HepG2 (cell line): ENCODE results near the gene ARHGAP45. TPM values are rescaled to one million over a fixed set of nuclear protein-coding genes. Genes with fewer than 3 reads are reported as not detected.

Experiments used
- ARHGAP35 ChIP-seq: sonication (generic); formaldehyde crosslinking; IDR thresholded peaks from 2 replicates; pipeline ENCODE4 v1.9.0; 2022; ENCODE audit warnings: mild to moderate bottlenecking, inconsistent platforms, moderate library complexity, missing genetic modification reagents, borderline replicate concordance
- BRCA1 ChIP-seq: sonication (generic); formaldehyde crosslinking; IDR thresholded peaks from 2 replicates; pipeline ENCODE4 v1.4.0; 2020; ENCODE audit warnings: missing genetic modification reagents
- EP300 ChIP-seq, 3 experiments: sonication (generic) in 1 of 3; formaldehyde crosslinking in 1 of 3; IDR thresholded peaks; 2 replicates each; pipeline versions ENCODE4 v1.5.1 to v1.6.1; 2011 to 2020; ENCODE audit warnings: low read depth in 2 of 3, low read length in 2 of 3, borderline replicate concordance in 1 of 3, improper control_type of control experiment in 1 of 3, mild to moderate bottlenecking in 1 of 3, missing genetic modification reagents in 1 of 3, moderate library complexity in 1 of 3
- HIVEP1 ChIP-seq: sonication (generic); formaldehyde crosslinking; IDR thresholded peaks from 2 replicates; pipeline ENCODE4 v1.4.0; 2020; ENCODE audit warnings: mild to moderate bottlenecking, missing genetic modification reagents
- HNRNPL ChIP-seq: fragments of 200-400 bp; formaldehyde crosslinking; IDR thresholded peaks from 2 replicates; pipeline ENCODE4 v1.6.1; 2017; ENCODE audit warnings: mild to moderate bottlenecking, low read depth, low read length
- KMT2A ChIP-seq: sonication (generic); formaldehyde crosslinking; IDR thresholded peaks from 2 replicates; pipeline ENCODE4 v1.4.0; 2020; ENCODE audit warnings: missing genetic modification reagents
- MXD4 ChIP-seq: IDR thresholded peaks from 2 replicates; pipeline ENCODE4 v1.6.1; 2016; ENCODE audit warnings: mild to moderate bottlenecking, missing biosample characterization, missing genetic modification reagents
- NFKB2 ChIP-seq: sonication (generic); formaldehyde crosslinking; IDR thresholded peaks from 2 replicates; pipeline ENCODE4 v1.4.0; 2020; ENCODE audit warnings: missing genetic modification reagents, borderline replicate concordance
- PHF21A ChIP-seq: sonication (generic); formaldehyde crosslinking; IDR thresholded peaks from 2 replicates; pipeline ENCODE4 v1.5.0; 2020; ENCODE audit warnings: mild to moderate bottlenecking, missing genetic modification reagents
- ZFY ChIP-seq: sonication (generic); formaldehyde crosslinking; IDR thresholded peaks from 2 replicates; pipeline ENCODE4 v1.4.0; 2020; ENCODE audit warnings: missing genetic modification reagents
- ZKSCAN1 ChIP-seq: fragments of 150-350 bp; IDR thresholded peaks from 2 replicates; pipeline ENCODE4 v1.6.1; 2014; ENCODE audit warnings: low read length
- ZNF296 ChIP-seq: sonication (generic); formaldehyde crosslinking; conservative IDR thresholded peaks from 2 replicates; pipeline ENCODE4 v1.5.0; 2020; ENCODE audit warnings: mild to moderate bottlenecking, missing genetic modification reagents
- ZNF331 ChIP-seq: sonication (generic); formaldehyde crosslinking; IDR thresholded peaks from 2 replicates; pipeline ENCODE4 v1.4.0; 2020; ENCODE audit warnings: missing genetic modification reagents
- ZNF432 ChIP-seq: sonication (generic); formaldehyde crosslinking; IDR thresholded peaks from 2 replicates; pipeline ENCODE4 v1.5.0; 2020; ENCODE audit warnings: missing genetic modification reagents, mild to moderate bottlenecking, borderline replicate concordance
- ZNF749 ChIP-seq: sonication (generic); formaldehyde crosslinking; IDR thresholded peaks from 2 replicates; pipeline ENCODE4 v1.8.0; 2022; ENCODE audit warnings: mild to moderate bottlenecking, missing genetic modification reagents, moderate library complexity, borderline replicate concordance
- polyA plus RNA-seq, 8 experiments: library from polyadenylated mRNA; depleted of rRNA in 3 of 8; stranded (reverse) in 7 of 8; unstranded in 1 of 8; fragments of >200 nt; fragmentation: Illumina TruSeq in 4 of 8; extraction: Trizol in 4 of 8; gene quantifications; 2 replicates each; pipeline versions ENCODE4 v1.2.1 to v1.2.3, GENCODE V29; 2011 to 2016; ENCODE audit warnings: low read depth in 4 of 8, missing spikeins in 1 of 8, mixed read lengths in 1 of 8; ENCODE audit not compliant: insufficient read depth in 1 of 8
- total RNA-seq, 5 experiments: library from RNA; depleted of rRNA; stranded (reverse); fragments of >200 nt; fragmentation: Illumina TruSeq; extraction: Trizol; gene quantifications; 2 replicates each; pipeline ENCODE4 v1.2.3, GENCODE V29; 2016; ENCODE audit warnings: low read depth in 1 of 5
- TF ChIP-seq, protein P1 (sequence below): sonication (generic); formaldehyde crosslinking; IDR thresholded peaks from 2 replicates; pipeline ENCODE4 v1.5.0; 2020; ENCODE audit warnings: mild to moderate bottlenecking, missing genetic modification reagents, borderline replicate concordance
- TF ChIP-seq, protein P2 (sequence below): sonication (generic); formaldehyde crosslinking; IDR thresholded peaks from 2 replicates; pipeline ENCODE4 v1.4.0; 2020; ENCODE audit warnings: missing genetic modification reagents, borderline replicate concordance
- TF ChIP-seq, protein P3 (sequence below): sonication (generic); formaldehyde crosslinking; IDR thresholded peaks from 2 replicates; pipeline ENCODE4 v1.4.0; 2020; ENCODE audit warnings: low read depth, mild to moderate bottlenecking, missing genetic modification reagents

The ARHGAP45 gene
- total and polyA plus RNA-seq, 2 of the 13 experiments (the other 11 are each of a cell fraction or from before 2014, with no cell fraction given): 0.84 to 32.0 TPM

DNA sequence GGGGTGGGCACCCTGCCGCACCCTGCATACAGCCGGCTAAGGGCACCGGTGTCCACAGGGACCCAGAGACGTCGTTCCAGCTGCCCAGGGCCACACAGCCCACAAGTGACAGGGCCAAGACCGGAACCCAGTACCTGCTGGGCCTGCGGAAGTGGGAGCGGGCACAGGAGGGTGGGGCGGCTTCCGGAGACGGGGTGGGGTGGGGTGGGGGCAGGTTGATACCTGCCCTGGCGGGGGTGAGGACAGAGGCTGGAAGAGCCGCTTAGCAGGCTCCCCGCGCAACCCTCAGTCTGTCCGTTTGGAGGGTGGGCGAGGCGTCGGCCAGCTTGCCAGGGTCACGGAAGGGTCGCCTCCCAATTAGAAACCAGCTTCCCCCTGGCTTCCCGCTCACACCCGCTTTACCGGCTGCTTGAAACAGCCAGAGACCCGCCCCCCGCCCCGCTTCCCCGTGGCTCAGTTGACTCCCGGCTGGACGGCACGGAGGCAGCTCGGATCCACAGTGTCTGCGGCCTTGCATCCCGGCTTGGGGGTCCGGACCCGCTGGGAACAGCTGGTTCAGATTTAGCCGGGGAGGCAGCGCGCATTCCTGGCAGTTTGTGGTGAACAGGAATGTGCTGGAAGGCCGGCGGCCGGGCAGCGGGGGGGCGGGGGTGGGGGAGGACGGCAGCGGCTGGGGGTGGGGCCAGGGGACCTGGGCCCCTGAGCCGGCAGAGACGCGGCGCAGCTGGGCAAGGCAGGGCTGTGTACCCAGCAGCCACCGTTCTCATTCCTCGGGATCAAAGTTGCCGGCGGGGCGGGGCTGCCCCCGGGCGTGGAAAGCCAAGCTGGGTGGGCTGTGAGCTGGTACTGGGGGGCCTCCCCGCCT lies 38.7 kb upstream of the ARHGAP45 start (continued):
- TF ChIP-seq, protein P1, sequence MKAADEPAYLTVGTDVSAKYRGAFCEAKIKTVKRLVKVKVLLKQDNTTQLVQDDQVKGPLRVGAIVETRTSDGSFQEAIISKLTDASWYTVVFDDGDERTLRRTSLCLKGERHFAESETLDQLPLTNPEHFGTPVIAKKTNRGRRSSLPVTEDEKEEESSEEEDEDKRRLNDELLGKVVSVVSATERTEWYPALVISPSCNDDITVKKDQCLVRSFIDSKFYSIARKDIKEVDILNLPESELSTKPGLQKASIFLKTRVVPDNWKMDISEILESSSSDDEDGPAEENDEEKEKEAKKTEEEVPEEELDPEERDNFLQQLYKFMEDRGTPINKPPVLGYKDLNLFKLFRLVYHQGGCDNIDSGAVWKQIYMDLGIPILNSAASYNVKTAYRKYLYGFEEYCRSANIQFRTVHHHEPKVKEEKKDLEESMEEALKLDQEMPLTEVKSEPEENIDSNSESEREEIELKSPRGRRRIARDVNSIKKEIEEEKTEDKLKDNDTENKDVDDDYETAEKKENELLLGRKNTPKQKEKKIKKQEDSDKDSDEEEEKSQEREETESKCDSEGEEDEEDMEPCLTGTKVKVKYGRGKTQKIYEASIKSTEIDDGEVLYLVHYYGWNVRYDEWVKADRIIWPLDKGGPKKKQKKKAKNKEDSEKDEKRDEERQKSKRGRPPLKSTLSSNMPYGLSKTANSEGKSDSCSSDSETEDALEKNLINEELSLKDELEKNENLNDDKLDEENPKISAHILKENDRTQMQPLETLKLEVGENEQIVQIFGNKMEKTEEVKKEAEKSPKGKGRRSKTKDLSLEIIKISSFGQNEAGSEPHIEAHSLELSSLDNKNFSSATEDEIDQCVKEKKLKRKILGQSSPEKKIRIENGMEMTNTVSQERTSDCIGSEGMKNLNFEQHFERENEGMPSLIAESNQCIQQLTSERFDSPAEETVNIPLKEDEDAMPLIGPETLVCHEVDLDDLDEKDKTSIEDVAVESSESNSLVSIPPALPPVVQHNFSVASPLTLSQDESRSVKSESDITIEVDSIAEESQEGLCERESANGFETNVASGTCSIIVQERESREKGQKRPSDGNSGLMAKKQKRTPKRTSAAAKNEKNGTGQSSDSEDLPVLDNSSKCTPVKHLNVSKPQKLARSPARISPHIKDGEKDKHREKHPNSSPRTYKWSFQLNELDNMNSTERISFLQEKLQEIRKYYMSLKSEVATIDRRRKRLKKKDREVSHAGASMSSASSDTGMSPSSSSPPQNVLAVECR (CRISPR knock-in tag): peak; percentile 47; the same call in 1 of the 2 replicates
- TF ChIP-seq PHF21A (CRISPR knock-in tag) (peak; percentile 39; the same call in 1 of the 2 replicates), ZKSCAN1 (no peak), NFKB2 (CRISPR knock-in tag) (no peak), ZNF432 (CRISPR knock-in tag) (no peak), ZNF331 (peak; percentile 46; the same call in 1 of the 2 replicates), HNRNPL (peak; percentile 76; the same call in 1 of the 2 replicates), ZNF296 (CRISPR knock-in tag) (no peak), EP300 (IDR thresholded peaks at IDR 0.05; ENCODE audit: low read depth in 2 of 2, low read length in 2 of 2) (0 out of 4 replicates have a peak, but pooled peaks of 1 of the 2 experiments have one; percentile 25), EP300 (CRISPR knock-in tag; IDR thresholded peaks at IDR 0.05; ENCODE audit: borderline replicate concordance) (no peak), ARHGAP35 (CRISPR knock-in tag) (no peak), KMT2A (0 out of 2 replicates have a peak, but pooled peaks have one; percentile 20), HIVEP1 (CRISPR knock-in tag) (0 out of 2 replicates have a peak, but pooled peaks have one; percentile 23), ZFY (CRISPR knock-in tag) (peak; percentile 58), MXD4 (CRISPR knock-in tag) (peak; percentile 48; the same call in 1 of the 2 replicates), BRCA1 (CRISPR knock-in tag) (0 out of 2 replicates have a peak, but pooled peaks have one; percentile 35), ZNF749 (CRISPR knock-in tag) (no peak)
- TF ChIP-seq, protein P2, sequence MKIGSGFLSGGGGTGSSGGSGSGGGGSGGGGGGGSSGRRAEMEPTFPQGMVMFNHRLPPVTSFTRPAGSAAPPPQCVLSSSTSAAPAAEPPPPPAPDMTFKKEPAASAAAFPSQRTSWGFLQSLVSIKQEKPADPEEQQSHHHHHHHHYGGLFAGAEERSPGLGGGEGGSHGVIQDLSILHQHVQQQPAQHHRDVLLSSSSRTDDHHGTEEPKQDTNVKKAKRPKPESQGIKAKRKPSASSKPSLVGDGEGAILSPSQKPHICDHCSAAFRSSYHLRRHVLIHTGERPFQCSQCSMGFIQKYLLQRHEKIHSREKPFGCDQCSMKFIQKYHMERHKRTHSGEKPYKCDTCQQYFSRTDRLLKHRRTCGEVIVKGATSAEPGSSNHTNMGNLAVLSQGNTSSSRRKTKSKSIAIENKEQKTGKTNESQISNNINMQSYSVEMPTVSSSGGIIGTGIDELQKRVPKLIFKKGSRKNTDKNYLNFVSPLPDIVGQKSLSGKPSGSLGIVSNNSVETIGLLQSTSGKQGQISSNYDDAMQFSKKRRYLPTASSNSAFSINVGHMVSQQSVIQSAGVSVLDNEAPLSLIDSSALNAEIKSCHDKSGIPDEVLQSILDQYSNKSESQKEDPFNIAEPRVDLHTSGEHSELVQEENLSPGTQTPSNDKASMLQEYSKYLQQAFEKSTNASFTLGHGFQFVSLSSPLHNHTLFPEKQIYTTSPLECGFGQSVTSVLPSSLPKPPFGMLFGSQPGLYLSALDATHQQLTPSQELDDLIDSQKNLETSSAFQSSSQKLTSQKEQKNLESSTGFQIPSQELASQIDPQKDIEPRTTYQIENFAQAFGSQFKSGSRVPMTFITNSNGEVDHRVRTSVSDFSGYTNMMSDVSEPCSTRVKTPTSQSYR (CRISPR knock-in tag): peak; percentile 60; the same call in 1 of the 2 replicates
- TF ChIP-seq, protein P3, sequence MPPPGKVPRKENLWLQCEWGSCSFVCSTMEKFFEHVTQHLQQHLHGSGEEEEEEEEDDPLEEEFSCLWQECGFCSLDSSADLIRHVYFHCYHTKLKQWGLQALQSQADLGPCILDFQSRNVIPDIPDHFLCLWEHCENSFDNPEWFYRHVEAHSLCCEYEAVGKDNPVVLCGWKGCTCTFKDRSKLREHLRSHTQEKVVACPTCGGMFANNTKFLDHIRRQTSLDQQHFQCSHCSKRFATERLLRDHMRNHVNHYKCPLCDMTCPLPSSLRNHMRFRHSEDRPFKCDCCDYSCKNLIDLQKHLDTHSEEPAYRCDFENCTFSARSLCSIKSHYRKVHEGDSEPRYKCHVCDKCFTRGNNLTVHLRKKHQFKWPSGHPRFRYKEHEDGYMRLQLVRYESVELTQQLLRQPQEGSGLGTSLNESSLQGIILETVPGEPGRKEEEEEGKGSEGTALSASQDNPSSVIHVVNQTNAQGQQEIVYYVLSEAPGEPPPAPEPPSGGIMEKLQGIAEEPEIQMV: no peak
